Measurements from ENCODE around the gene IL16.

DNA sequence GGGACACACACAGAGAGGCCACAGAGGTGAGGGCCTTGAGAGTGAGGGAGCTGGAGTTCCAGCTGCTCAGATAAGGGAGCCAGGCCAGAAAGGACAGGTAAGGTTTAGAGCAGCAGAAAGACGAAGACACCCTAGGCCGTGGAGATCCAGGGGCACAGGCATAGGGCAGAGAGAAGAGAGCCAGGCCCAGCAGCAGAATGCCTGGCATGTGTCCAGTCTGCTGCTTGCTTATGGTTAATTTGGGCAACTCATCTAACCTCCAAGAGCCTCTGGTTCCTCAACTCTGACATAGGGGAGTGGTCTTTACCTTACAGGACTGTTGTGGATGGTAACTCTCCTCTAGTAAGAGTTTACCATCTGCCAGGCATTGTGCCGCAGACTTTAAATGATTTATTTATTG lies 91.4 kb downstream of the IL16 start:
- TF ChIP-seq, protein P1, sequence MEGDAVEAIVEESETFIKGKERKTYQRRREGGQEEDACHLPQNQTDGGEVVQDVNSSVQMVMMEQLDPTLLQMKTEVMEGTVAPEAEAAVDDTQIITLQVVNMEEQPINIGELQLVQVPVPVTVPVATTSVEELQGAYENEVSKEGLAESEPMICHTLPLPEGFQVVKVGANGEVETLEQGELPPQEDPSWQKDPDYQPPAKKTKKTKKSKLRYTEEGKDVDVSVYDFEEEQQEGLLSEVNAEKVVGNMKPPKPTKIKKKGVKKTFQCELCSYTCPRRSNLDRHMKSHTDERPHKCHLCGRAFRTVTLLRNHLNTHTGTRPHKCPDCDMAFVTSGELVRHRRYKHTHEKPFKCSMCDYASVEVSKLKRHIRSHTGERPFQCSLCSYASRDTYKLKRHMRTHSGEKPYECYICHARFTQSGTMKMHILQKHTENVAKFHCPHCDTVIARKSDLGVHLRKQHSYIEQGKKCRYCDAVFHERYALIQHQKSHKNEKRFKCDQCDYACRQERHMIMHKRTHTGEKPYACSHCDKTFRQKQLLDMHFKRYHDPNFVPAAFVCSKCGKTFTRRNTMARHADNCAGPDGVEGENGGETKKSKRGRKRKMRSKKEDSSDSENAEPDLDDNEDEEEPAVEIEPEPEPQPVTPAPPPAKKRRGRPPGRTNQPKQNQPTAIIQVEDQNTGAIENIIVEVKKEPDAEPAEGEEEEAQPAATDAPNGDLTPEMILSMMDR (IDR thresholded peaks at IDR 0.05), result no peak
- TF ChIP-seq EP300 (IDR thresholded peaks at IDR 0.05), result no peak
